NCI-H1417 (cell line): Measurements from ENCODE around the gene PPP2R3A.
"Not testable (repeated sequence)": the region's sequence is repeated elsewhere in the genome, so short reads cannot be mapped to it uniquely, and the experiment has no call there.

Experiments used
- DNase-seq, 3 experiments: peaks; one replicate each; lab custom pipeline; 2025; lab: John Stamatoyannopoulos, UW

Gene PPP2R3A, protein sequence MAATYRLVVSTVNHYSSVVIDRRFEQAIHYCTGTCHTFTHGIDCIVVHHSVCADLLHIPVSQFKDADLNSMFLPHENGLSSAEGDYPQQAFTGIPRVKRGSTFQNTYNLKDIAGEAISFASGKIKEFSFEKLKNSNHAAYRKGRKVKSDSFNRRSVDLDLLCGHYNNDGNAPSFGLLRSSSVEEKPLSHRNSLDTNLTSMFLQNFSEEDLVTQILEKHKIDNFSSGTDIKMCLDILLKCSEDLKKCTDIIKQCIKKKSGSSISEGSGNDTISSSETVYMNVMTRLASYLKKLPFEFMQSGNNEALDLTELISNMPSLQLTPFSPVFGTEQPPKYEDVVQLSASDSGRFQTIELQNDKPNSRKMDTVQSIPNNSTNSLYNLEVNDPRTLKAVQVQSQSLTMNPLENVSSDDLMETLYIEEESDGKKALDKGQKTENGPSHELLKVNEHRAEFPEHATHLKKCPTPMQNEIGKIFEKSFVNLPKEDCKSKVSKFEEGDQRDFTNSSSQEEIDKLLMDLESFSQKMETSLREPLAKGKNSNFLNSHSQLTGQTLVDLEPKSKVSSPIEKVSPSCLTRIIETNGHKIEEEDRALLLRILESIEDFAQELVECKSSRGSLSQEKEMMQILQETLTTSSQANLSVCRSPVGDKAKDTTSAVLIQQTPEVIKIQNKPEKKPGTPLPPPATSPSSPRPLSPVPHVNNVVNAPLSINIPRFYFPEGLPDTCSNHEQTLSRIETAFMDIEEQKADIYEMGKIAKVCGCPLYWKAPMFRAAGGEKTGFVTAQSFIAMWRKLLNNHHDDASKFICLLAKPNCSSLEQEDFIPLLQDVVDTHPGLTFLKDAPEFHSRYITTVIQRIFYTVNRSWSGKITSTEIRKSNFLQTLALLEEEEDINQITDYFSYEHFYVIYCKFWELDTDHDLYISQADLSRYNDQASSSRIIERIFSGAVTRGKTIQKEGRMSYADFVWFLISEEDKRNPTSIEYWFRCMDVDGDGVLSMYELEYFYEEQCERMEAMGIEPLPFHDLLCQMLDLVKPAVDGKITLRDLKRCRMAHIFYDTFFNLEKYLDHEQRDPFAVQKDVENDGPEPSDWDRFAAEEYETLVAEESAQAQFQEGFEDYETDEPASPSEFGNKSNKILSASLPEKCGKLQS (N-terminal part only)

DNA sequence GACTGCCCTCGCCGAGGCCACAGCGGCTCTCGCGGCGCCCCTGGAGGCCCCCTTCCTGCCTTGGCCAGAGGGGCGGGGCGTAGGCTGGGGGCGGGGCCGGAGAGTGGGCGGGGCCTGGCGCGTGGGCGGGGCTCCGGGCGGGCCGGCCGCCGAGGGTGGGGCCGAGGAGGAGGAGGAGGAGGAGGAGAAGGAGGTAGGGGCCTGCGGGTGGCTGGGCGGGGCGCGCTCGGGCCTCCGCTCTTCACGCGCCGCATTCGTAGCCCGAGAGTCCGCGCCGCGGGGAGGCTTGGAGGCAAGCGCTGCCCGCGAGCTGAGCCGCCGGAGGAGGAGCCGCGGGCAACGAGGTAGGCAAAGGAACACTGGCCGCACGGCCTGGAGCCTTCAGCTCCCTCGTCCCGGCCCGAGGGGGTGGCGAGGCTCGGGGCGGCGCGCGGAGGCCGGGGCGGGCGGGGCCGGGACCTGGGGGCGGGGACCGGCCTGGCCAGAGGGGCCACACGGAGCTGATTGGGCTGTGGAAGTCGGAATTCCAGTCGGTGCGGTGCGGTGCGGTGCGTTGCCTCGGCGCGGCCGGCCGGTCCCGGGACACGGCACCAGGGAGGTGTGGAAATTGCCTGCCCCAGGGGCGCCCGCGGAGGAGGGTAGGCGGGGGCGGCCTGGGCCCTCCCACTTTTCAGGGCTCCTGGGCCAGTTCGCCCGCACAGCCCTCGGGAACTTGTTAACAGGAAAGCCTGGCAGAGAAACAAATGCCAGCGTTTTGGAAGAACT lies at the start of gene PPP2R3A:
Gene PPP2R3A, plus strand, starts transcription at position 223 of the 765 bp plus-strand sequence. CDS start 35,771 bp downstream, outside the sequence.
- DNase-seq = peak; percentile 43 to 94 (median 91)

DNA sequence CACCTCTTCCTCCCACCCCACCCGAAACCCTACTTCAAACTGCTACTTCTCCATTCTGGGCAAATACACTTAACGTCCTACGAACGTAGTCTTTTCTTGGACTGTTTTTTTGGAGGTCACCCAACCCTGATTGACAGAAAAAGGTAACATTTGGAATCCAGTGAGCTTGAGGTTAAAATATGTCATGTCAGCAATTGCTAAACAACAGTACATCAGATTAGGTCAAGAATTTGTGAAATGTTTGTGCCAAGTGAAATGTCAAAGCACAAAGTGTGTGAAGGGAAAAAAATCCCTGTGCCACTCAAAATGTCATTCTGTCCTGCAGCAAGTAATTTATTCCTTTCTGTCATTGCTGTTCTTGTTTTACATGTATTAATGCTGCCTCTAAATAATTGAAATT lies 49.2 kb upstream of the PPP2R3A start:
- DNase-seq = no peak

DNA sequence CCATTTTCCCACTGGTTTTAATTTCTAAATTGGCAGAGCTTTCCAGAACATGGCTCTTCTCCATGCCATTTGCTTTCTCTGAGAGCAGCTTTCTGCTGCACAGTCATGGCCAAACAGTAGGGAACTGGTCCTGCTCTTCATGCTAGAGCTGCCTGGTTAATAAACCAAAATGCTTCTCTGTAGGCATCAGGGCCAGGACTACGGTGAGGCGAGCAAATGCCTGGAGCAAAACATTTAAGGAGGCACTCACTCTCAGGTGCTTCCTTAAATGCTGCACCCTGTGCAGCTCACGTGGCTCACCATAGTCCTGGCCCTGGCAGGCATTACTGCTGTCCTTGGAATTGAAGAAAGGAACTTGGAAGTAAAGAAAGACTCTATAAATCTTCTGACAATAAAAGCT lies 48.5 kb upstream of the PPP2R3A start:
- no peak for DNase-seq

DNA sequence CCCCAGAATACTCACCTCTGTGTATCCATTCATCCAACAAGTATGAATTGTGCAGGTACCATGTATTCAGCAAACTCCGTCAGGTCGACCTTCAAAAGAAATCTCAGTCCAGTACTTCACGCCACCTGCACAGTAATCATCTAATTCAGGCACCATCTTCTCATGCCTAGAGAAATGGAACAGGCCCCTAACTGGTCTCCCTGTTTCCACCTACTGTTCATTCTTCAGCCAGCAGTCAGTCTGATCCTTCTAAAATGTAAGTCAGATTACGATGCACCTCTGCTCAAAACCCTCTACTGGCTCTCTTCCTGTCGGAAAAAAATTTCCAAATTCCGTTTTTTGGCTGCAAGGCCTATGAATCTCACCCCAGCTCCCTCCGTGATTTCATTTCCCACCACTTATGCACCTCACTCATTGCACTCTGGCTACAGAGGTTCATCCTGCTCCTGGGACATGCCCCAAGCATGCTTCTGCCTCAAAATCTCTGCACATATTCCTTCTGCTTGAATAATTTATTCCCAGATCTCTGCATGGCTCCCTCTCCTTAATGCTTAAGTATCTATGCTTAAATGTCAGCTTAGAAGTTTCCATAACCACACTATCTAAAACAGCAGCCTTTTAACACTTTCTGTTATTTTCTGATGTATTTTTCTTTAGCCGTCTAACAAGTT lies 47.5 kb upstream of the PPP2R3A start:
- no peak for DNase-seq

DNA sequence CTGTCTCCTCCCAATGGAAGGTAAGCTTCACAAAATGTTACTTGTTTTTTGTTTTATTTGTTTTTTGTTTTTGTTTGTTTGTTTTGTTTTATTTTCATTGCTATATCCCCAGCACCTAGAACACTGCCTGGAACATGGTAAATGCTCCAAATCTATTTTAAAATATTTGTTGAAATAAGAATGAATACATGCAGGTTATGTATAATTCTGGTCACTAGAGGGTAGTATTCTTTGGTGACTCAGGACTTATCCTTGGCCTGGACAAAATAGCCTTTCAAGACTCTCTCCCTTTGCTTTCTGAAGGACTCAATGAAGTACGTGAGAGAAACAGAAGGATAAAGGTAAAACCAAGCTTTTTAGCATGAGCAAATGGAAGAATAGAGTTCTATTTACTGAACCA lies 46.9 kb upstream of the PPP2R3A start:
- DNase-seq = peak in 1 of 3 experiments; percentile 34

DNA sequence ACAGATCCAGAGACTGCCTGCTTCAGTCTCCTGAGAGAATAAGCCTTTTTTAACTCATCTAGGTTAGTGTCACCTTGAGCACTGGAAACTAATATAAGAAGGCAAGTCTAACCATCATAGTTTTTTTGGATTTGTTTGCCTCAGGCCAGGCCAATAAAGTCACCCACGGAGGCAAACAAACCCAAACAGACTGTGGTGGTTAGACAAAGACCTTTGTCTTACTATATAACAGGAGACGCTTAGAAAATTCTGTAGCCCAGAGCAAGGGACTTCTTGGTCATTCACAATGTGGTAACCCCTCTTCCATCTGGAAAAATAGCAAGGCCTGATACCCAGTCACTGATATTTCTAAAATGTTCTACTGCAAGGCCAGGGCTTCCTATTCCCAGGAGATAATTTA lies 45.3 kb upstream of the PPP2R3A start:
- DNase-seq = no peak

DNA sequence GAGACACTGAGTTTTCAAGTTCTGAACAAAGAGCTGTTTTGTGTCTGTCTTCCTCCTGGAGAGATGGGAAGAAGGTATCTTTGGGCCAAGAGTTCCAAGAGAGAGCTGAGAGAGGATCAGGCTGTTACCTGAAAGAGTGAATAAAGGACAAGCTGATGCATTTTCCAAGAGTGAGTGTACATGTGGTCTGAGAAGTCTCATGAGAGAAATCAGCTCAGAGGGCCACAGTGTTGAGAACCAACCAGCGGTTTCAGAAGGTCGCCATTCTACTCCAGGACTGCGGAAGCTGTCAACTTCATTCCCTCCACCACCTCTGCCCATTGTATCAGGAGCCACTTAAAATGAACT lies 42.7 kb upstream of the PPP2R3A start:
- DNase-seq = no peak

DNA sequence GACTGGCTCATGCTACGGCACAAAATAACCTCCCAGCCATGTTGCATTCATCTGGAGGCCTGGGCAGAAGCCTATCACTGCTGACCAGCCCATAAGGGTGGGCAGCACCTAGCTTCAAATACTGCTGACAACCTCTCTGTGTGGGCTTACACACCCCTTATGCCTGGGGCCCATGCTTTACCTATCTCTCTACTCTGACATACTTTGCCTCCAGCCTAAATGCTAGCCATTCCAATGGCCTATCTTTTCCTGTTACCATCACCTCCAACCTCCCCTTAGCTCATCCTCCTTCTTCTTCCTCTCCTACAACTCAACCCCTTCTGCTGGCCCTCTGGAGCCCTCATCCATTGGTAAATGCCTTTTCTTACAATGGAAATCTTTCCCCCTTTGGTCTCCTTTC lies 41.0 kb upstream of the PPP2R3A start:
- DNase-seq = no peak

DNA sequence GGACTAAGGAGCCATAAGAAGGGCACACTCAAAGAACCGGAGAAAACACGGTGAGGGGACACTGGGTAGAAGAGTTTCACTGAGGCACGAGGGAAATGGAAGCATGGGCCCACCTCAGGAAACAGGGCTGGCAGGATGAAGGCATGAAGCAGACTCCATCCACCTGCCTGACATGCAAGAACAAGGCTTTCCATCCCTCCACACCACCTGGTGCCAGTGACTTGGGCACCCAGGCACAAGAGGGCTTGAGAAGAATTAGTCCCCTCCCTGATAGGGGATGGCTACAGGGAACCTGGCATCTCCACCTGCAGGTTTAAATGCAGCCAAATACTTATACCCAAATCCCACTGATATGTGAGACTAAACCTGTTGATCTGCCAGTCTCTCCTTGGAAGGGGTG lies 38.9 kb upstream of the PPP2R3A start:
- DNase-seq = no peak

DNA sequence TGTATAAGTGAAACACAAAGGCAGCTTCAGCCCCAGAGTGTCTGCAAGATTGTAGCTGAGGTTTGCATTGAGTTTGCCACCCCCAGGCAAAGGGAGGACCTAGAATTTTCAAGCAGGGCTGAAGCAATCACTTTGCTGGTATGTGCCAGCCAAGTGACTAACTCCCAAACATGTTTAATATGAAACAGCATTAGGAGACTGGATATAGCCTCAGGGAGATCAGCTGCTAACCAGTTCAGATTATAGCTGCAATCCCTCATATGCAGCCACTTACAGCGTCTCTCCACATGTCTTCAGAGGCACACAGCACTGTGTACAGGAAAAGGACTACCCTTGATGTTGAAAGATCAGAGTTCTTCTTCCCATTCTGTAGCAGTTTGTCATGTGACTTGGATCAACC lies 38.4 kb upstream of the PPP2R3A start:
- DNase-seq = peak in 1 of 3 experiments; percentile 4

DNA sequence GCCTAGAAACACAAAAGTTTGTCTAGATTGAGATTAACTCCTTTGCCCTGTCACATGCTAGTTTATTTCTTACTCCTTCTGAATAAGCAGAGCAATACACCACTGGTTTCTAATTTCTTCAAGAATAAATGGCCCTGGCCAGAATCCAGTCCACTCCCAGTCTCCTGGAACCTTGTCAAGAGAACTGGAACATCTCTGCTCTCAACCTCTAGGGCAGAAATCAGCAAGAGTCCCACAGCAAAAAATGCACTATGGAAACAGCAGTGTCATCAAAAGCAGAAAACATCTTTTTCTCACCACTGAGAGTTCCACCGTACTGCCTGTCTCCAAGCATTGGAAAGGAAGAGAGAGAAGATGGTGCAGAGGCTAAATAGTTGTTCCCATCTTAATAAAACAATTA lies 35.9 kb upstream of the PPP2R3A start:
- no peak for DNase-seq

DNA sequence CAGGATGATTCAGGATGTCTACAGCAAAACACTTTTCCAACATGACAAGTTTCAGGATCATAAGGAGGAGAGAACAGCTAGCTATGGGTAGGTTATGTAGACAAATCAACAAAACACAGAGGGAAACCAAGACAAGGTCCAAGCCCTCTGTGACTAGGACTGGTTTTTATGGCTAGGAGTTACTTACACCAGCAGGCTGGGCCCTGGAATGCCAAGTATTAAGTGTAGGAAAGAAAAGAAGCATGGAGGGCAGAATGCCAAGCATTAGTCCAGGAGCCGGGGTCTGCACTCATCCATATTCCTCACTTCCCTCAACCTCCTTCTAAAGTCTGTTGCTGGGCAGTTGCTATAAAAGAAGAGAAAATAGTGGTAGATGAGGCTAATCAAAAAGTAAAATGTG lies 35.3 kb upstream of the PPP2R3A start:
- no peak for DNase-seq

DNA sequence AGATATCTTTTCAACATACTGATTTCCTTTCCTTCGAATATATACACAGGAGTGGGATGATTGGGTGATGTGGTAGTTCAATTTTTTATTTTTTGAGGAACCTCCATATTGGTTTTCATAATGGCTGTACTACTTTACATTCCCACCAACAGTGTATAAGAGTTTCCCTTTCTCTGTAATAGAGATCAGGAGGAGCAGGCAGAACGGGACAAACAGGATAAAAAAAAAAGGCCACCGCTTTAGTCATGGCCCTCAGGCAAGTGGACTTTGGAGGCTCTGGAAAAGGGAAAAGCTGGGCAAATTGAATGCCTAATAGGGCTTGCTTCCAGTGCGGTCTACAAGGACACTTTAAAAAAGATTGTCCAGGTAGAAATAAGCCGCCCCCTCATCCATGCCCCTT lies 30.4 kb upstream of the PPP2R3A start:
- not testable (repeated sequence) for DNase-seq

DNA sequence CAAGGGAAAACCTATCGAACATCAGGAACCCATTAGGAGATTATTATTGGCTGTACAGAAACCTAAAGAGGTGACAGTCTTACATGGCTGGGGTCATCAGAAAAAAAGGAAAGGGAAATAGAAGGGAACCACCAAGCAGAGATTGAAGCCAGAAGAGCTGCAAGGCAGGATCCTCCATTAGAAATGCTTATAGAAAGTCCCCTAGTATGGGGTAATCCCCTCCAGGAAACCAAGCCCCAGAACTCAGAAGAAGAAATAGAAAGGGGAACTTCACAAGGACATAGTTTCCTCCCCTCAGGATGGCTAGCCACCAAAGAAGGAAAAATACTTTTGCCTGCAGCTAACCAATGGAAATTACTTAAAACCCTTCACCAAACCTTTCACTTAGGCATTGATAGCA lies 27.8 kb upstream of the PPP2R3A start:
- not testable (repeated sequence) for DNase-seq

DNA sequence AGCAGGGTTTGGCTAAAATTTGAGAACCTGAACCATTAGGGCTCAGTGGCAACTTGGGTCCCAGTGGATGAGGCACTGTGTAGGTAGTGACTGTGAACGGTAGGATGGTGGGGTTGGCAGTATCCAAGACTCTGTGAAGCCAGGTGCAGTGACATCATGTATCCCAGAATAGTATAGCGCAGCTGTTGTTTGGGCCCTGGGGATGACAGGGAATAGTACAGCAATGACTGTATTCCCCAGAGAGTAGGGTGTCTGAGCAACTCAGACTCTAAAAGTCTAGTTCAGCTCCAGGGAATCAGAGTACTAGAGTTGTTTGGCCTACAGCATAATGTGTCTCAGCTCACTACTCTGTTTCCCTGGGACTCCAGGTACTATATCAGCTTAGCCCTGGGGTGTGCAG lies 20.7 kb upstream of the PPP2R3A start:
- no peak for DNase-seq

DNA sequence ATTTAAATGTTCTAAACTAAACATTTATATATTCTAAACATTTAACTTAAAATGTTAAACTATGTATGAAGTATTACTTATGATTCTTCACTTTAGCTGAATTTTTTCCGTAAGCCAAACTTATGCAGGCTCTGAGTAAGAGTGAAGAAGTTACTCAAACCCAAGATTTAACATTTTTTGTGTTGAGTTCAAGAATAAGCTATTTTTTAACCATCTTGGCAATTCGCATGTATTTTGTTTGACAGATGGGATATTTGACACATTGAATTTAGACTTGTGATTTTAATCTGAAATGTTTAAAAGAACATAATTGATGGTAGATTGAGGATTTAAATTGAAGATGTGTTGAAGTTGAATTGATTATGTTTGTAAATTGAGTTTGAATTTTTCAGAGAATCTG lies 14.6 kb upstream of the PPP2R3A start:
- DNase-seq = no peak

DNA sequence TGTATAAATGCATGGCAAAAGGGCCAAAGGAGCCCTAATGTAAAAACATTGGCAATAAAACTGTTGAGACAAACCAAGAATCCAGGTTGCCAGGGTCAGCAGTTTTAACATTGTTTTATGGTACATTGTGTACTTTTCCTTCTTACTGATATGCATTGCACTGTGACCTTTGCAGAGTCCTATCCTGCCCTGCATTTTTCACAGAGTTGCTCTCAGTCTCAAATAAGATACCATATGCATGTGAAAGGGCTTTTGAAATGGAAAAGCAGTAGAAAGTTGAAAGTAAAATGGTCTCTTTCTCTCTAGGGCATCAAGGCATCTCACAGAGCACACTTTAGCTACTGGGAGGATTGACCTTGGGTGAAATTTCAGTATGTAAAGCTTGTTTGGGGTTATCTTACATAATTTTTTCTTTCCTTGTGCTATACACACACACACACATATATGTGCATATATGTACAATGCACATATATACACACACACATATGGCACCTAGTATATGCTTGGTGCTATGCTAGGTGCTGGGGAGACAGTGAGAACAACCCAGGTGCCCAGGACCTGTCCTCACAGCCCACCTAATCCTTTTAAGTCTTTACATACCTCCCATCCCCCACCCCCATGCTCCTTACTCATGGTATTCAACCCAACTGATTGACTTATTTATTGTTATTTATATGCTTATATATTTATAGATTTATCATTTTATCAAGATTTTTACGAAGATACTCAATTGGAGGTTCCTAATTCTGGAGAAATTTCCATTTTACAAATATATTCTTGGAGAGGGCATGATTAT lies 1.2 kb upstream of the PPP2R3A start:
- peak in 1 of 3 experiments; percentile 25 for DNase-seq

DNA sequence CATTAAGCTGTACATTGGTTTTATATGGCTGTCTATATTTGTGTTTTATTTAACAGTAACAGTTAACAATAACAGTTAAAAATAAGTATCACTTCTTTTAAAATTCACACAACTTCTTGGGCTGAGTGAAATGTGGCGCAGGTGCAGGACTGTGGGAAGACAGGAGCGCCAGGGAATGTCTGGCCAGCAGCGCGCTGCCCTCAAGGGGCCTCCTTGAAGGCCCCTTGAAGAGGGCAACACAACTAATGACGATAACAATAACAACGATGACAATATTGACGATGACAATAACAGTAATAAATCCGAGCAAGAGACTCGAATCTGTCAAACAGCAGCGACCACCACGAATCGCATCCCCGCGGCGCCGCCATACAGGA lies 411 bp upstream of the PPP2R3A start:
- no peak for DNase-seq

DNA sequence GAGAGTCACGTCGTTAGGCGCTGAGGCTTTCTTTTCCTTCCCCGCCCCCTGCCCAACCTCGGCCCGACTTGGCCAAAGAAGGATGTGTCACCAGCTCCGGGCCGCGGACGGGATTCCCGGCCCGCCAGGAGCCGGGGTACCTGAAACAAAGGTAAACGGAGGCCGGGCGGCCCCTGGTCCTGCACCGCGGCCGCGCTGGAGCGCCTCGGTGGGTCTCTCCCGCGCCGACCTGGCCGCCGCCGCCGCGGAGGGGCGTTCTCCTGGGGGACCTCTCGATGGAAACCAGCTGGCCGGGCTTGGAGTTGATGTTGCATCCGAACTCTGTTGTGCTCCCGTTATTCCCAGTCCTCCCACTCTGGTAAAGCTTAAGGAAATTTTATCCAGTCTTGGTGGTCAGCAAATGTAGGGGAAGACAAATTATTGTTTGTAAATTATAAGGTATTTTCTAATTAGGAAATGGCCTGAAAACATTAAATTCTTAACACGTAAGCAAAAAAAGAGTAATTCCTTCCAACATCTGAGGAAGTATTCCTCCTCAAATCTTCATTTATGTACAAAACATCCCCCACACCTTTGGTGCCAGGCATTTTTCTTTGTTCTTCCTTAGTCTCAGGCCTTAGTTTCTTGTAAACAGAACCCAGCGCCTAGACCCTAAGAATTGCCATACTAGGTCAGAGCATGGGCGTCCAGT lies 888 bp downstream of the PPP2R3A start:
- peak; percentile 35 to 84 (median 79) for DNase-seq

DNA sequence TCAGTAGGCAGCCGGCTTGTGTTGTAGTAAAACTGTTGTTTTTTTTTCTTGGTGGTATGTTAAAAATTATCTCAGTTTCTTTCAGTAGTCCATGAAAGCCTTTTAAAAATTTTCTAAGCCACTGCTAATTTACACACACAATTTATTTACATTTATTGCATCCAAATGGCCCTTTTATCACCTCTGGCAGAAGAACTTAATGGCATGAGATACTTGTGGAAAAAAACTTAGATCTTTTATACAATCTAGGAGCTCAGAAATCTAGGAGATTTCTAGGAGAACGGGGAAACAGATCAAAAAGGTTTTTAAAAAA lies 1.4 kb downstream of the PPP2R3A start:
- DNase-seq = no peak
